Hepatocyte (in vitro differentiated cells): Measurements from ENCODE around the gene AAMDC. TPM values are rescaled to one million over a fixed set of nuclear protein-coding genes. Genes with fewer than 3 reads are reported as not detected.

Experiments used
- DNase-seq: peaks from one replicate; pipeline ENCODE4 v3.0.0-alpha.2; 2016; ENCODE audit warnings: low spot score
- H2AFZ ChIP-seq: fragments of 200-600 bp; sonication (generic); 2 replicates; pipeline ENCODE4 v1.6.0; 2016; ENCODE audit warnings: antibody characterized with exemption, mild to moderate bottlenecking
- H3K27ac ChIP-seq: fragments of 200-600 bp; sonication (generic); 2 replicates; pipeline ENCODE4 v1.5.1; 2016; ENCODE audit warnings: mild to moderate bottlenecking
- H3K27me3 ChIP-seq: fragments of 200-600 bp; sonication (generic); 2 replicates; pipeline ENCODE4 v1.6.1; 2016
- H3K36me3 ChIP-seq: fragments of 200-600 bp; sonication (generic); replicated peaks from 2 replicates; pipeline ENCODE4 v1.5.1; 2016; ENCODE audit warnings: low read depth; ENCODE audit not compliant: insufficient read depth
- H3K4me1 ChIP-seq: fragments of 200-600 bp; sonication (generic); 2 replicates; pipeline ENCODE4 v1.5.1; 2016; ENCODE audit warnings: mild to moderate bottlenecking, moderate library complexity; ENCODE audit not compliant: insufficient read depth
- H3K4me2 ChIP-seq: fragments of 200-600 bp; sonication (generic); 2 replicates; pipeline ENCODE4 v1.6.0; 2016
- H3K4me3 ChIP-seq: fragments of 200-600 bp; sonication (generic); 2 replicates; pipeline ENCODE4 v1.5.1; 2016; ENCODE audit warnings: mild to moderate bottlenecking
- H3K79me2 ChIP-seq: fragments of 200-600 bp; sonication (generic); 2 replicates; pipeline ENCODE4 v1.6.0; 2017; ENCODE audit warnings: mild to moderate bottlenecking
- H3K9me2 ChIP-seq: fragments of 200-600 bp; sonication (generic); replicated peaks from 2 replicates; pipeline ENCODE4 v1.6.0; 2017; ENCODE audit warnings: mild to moderate bottlenecking; ENCODE audit not compliant: insufficient read depth
- H3K9me3 ChIP-seq: fragments of 200-600 bp; sonication (generic); 2 replicates; pipeline ENCODE4 v1.5.1; 2016; ENCODE audit warnings: low read depth, mild to moderate bottlenecking
- H4K20me1 ChIP-seq: fragments of 200-600 bp; sonication (generic); 2 replicates; pipeline ENCODE4 v1.6.0; 2016; ENCODE audit warnings: mild to moderate bottlenecking; ENCODE audit not compliant: insufficient read depth, poor library complexity, severe bottlenecking
- EZH2 ChIP-seq: fragments of 200-600 bp; sonication (generic); IDR thresholded peaks from 2 replicates; pipeline ENCODE4 v1.6.1; 2016; ENCODE audit warnings: antibody characterized with exemption, mild to moderate bottlenecking, borderline replicate concordance
- EZH2phosphoT487 ChIP-seq: fragments of 200-600 bp; sonication (generic); IDR thresholded peaks from one replicate; pipeline ENCODE4 v1.6.1; 2018; ENCODE audit warnings: antibody characterized with exemption, mild to moderate bottlenecking, low read depth, moderate library complexity; ENCODE audit not compliant: unreplicated experiment, severe bottlenecking
- WGBS: methylation state at CpG from one replicate; pipeline ENCODE4 v1.1.6; 2016; ENCODE audit warnings: low lambda C conversion rate; ENCODE audit errors: missing lambda C conversion rate; 5-methylcytosine and 5-hydroxymethylcytosine counted together
- polyA plus RNA-seq: library from polyadenylated mRNA; unstranded; fragments of >200 nt; fragmentation: Nextera tagmentation; extraction: Ambion mirVana; gene quantifications from 2 replicates; pipeline ENCODE4 v1.2.1, GENCODE V29; 2016
- total RNA-seq: library from RNA; depleted of rRNA; stranded (reverse); fragments of >200 nt; gene quantifications from 2 replicates; pipeline ENCODE4 v1.2.3, GENCODE V29; 2014
- TF ChIP-seq, protein P1 (sequence below): fragments of 200-600 bp; sonication (generic); IDR thresholded peaks from 2 replicates; pipeline ENCODE4 v1.5.1; 2016; ENCODE audit warnings: antibody characterized with exemption, mild to moderate bottlenecking; ENCODE audit not compliant: poor library complexity

The AAMDC gene
- total and polyA plus RNA-seq, 2 experiments from 2014 or later, result 22.0 to 78.0 TPM

DNA sequence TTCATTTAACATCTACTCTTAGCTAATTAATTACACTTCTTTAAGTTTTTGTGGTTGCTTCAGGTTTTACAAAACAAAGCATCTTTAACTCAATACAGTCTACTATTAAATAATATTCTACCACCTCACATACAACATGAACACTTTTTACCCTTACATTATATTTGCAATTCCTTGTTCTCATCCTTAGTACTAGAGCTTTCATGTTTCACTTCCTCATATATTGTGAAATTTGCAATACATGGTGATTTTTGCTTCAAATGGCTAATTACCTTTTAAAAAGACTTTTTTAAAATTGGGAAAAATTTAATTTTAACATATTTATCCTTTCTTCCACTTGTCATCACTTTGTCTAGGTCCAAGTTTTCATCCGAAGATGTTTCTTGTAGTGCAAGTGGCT lies 37.9 kb upstream of the AAMDC start:
- H3K9me2 ChIP-seq, result no peaks in the 10 kb centered on the region
- no peak for TF ChIP-seq EZH2phosphoT487
- TF ChIP-seq EZH2, result no peak
- TF ChIP-seq, protein P1, sequence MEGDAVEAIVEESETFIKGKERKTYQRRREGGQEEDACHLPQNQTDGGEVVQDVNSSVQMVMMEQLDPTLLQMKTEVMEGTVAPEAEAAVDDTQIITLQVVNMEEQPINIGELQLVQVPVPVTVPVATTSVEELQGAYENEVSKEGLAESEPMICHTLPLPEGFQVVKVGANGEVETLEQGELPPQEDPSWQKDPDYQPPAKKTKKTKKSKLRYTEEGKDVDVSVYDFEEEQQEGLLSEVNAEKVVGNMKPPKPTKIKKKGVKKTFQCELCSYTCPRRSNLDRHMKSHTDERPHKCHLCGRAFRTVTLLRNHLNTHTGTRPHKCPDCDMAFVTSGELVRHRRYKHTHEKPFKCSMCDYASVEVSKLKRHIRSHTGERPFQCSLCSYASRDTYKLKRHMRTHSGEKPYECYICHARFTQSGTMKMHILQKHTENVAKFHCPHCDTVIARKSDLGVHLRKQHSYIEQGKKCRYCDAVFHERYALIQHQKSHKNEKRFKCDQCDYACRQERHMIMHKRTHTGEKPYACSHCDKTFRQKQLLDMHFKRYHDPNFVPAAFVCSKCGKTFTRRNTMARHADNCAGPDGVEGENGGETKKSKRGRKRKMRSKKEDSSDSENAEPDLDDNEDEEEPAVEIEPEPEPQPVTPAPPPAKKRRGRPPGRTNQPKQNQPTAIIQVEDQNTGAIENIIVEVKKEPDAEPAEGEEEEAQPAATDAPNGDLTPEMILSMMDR, result no peak
- H3K4me3 ChIP-seq, result no peak overlapping the region
- H3K36me3 ChIP-seq, result no peaks in the 10 kb centered on the region
- DNase-seq, result no peak
- H4K20me1 ChIP-seq, result peaks cover 69% of the 10 kb centered on the region
- H3K4me1 ChIP-seq, result no peaks in the 10 kb centered on the region
- no peak overlapping the region for H3K27ac ChIP-seq
- no peak overlapping the region for H2AFZ ChIP-seq
- peaks cover 96% of the 10 kb centered on the region for H3K79me2 ChIP-seq
- WGBS, result 97% methylated on average over 1 of the region's 1 CpG
- no peaks in the 10 kb centered on the region for H3K27me3 ChIP-seq
- H3K4me2 ChIP-seq, result no peak overlapping the region
- no peaks in the 10 kb centered on the region for H3K9me3 ChIP-seq

GRCh38 chr11:77784572-77784971 lies 36.4 kb upstream of the AAMDC start:
- Histone ChIP-seq H3K4me3 (no peak overlapping the region), H3K79me2 (peaks cover 97% of the 10 kb centered on the region)

DNA sequence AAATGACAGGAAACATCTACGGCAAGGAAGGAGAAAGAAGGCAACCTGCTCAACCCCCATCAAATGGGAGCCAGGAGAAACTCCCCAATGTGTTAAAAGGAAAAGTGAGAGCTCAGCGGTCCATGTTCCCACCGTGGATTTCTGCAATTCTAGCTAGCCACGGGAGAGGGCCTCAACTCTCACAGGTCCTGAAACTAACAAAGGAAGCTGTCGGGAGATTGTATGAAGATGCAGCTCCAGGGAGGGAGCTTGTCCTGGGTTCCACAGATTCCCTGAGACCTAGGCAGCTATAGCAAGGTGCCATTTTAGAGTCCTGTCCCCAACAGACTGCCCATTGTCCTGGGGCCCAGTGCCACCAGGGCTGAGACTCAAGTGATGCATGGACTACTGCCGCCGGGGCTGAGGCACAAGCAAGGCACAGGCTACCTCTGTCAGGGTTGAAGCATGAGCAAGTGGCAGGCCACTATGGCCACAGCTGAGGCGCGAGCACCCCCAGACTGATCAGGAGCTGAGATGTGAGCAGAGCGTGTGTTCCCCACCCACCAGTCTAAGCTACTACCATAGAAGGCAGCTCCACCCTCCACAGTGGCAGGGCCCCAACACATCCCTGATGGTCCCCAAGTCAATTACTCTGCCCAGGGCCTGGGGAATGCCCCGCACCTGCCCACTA lies 31.7 kb upstream of the AAMDC start:
- H4K20me1 ChIP-seq, result peaks cover 44% of the 10 kb centered on the region
- H3K79me2 ChIP-seq, result peaks cover 95% of the 10 kb centered on the region
- no peaks in the 10 kb centered on the region for H3K9me2 ChIP-seq
- H3K4me3 ChIP-seq, result no peak overlapping the region
- no peak overlapping the region for H3K27ac ChIP-seq
- no peak for TF ChIP-seq EZH2
- no peaks in the 10 kb centered on the region for H3K27me3 ChIP-seq
- H3K4me1 ChIP-seq, result no peaks in the 10 kb centered on the region
- H2AFZ ChIP-seq, result no peak overlapping the region
- no peaks in the 10 kb centered on the region for H3K9me3 ChIP-seq
- H3K4me2 ChIP-seq, result no peak overlapping the region
- 91% methylated on average over 11 of the region's 11 CpGs for WGBS
- no peaks in the 10 kb centered on the region for H3K36me3 ChIP-seq
- no peak for DNase-seq

More at GRCh38 chr11:77784572-77784971, 36.4 kb upstream of the AAMDC start:
- H3K4me2 ChIP-seq, result no peak overlapping the region
- H3K27me3 ChIP-seq, result no peaks in the 10 kb centered on the region
- no peak for DNase-seq
- no peak overlapping the region for H3K27ac ChIP-seq
- TF ChIP-seq EZH2phosphoT487, result no peak
- TF ChIP-seq, protein P1, result no peak
- TF ChIP-seq EZH2, result no peak
- H3K4me1 ChIP-seq, result no peaks in the 10 kb centered on the region
- no peaks in the 10 kb centered on the region for H3K36me3 ChIP-seq
- no peak overlapping the region for H2AFZ ChIP-seq
- 35% methylated on average over 3 of the region's 3 CpGs for WGBS
- no peaks in the 10 kb centered on the region for H3K9me2 ChIP-seq
- no peaks in the 10 kb centered on the region for H3K9me3 ChIP-seq
- H4K20me1 ChIP-seq, result peaks cover 67% of the 10 kb centered on the region

DNA sequence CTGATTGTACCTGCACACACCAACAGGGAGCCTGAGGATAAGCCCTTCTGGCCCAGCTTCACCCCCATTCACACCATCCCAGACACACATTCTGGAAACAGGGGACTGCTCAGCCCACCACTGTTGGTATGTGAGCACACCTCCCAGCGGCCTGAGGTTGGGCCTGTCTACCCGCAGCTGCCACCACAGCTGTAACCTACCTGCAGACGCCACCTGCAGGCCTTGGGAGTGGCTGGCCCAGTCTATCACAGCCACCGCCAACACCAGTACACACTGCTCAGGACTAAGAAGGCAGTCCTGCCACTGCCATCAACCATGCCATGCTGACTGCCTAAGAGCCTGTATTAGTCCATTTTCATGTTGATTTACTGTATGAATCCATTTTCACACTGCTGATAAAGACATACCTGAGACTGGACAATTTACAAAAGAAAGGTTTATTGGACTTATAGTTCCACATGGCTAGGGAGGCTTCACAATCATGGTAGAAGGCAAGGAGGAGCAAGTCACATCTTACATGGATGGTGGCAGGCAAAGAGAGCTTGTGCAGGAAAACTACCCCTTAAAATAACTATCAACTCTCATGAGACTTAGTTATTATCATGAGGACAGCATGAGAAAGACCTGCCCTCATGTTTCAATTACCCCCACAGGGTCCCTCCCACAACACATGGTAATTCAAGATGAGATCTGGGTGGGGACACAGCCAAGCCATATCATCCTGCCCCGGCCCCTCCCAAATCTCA lies 31.0 kb upstream of the AAMDC start:
- 96% methylated on average over 5 of the region's 5 CpGs for WGBS
- H4K20me1 ChIP-seq, result peaks cover 39% of the 10 kb centered on the region

More for the DNA sequence above, 31.0 kb upstream of the AAMDC start:
- no peak overlapping the region for H3K4me2 ChIP-seq
- no peak overlapping the region for H3K4me3 ChIP-seq
- H3K36me3 ChIP-seq, result no peaks in the 10 kb centered on the region
- no peaks in the 10 kb centered on the region for H3K9me3 ChIP-seq
- no peak overlapping the region for H3K27ac ChIP-seq
- H3K79me2 ChIP-seq, result peaks cover 95% of the 10 kb centered on the region
- no peak for DNase-seq
- TF ChIP-seq EZH2, result no peak
- no peak for TF ChIP-seq EZH2phosphoT487
- TF ChIP-seq, protein P1, result no peak
- no peaks in the 10 kb centered on the region for H3K27me3 ChIP-seq
- no peaks in the 10 kb centered on the region for H3K9me2 ChIP-seq
- no peaks in the 10 kb centered on the region for H3K4me1 ChIP-seq
- no peak overlapping the region for H2AFZ ChIP-seq
